PC-3 (cell line): ENCODE data around the gene CLNK. TPM values are rescaled to one million over a fixed set of nuclear protein-coding genes. Genes with fewer than 3 reads are reported as not detected.

Source experiments
- ATAC-seq: fragments of 200-7000 bp; cut with Tn5 transposase; 2 replicates; pipeline ENCODE4 v1.9.1; 2020; ENCODE audit warnings: mild to moderate bottlenecking, moderate library complexity
- BruUV-seq: library from RNA; stranded (reverse); fragments of 400-500 nt; replicated peaks from 2 replicates; lab custom pipeline; 2021; lab: Mats Ljungman, UMichigan
- CTCF ChIA-PET: fragments of 300-600 bp; sonication (Branson Sonifier 250); formaldehyde crosslinking; loops from one replicate; lab custom pipeline; 2022; ENCODE audit warnings: antibody characterized with exemption; lab: Charles Lee
- POLR2A ChIA-PET: fragments of 300-600 bp; sonication (Branson Sonifier 250); formaldehyde crosslinking; loops from one replicate; lab custom pipeline; 2022; ENCODE audit warnings: antibody characterized with exemption; ENCODE audit not compliant: unreplicated experiment; lab: Charles Lee
- DNase-seq: peaks from one replicate; pipeline ENCODE4 v3.0.0-alpha.2; 2015
- H2AFZ ChIP-seq: fragments of 300-600 bp; sonication (generic); 2 replicates; pipeline ENCODE4 v1.6.0; 2016; ENCODE audit warnings: antibody characterized with exemption, low read length
- H3F3A ChIP-seq: fragments of 300-600 bp; sonication (generic); one replicate; pipeline ENCODE4 v1.6.0; 2017; ENCODE audit warnings: antibody characterized with exemption, low read length, control low read depth, mild to moderate bottlenecking; ENCODE audit not compliant: unreplicated experiment
- H3K27ac ChIP-seq: fragments of 300-600 bp; sonication (generic); 2 replicates; pipeline ENCODE4 v1.5.1; 2016; ENCODE audit warnings: mild to moderate bottlenecking, low read length
- H3K27me3 ChIP-seq: fragments of 300-600 bp; sonication (generic); 2 replicates; pipeline ENCODE4 v1.6.1; 2016; ENCODE audit warnings: low read length, mixed read lengths
- H3K36me3 ChIP-seq: fragments of 300-600 bp; sonication (generic); 2 replicates; pipeline ENCODE4 v1.6.1; 2016; ENCODE audit warnings: low read depth, mixed run types, low read length, mixed read lengths
- H3K4me1 ChIP-seq: fragments of 300-600 bp; sonication (generic); 2 replicates; pipeline ENCODE4 v1.5.1; 2016; ENCODE audit warnings: low read length; ENCODE audit not compliant: insufficient read depth
- H3K4me2 ChIP-seq: fragments of 300-600 bp; sonication (generic); 2 replicates; pipeline ENCODE4 v1.6.0; 2016; ENCODE audit warnings: low read length
- H3K4me3 ChIP-seq: fragments of 300-600 bp; sonication (generic); 2 replicates; pipeline ENCODE4 v1.5.1; 2016; ENCODE audit warnings: mild to moderate bottlenecking, low read length, mixed read lengths
- H3K79me2 ChIP-seq: fragments of 300-600 bp; sonication (generic); 2 replicates; pipeline ENCODE4 v1.6.1; 2017; ENCODE audit warnings: low read length, mixed read lengths
- H3K9ac ChIP-seq: fragments of 300-600 bp; sonication (generic); 2 replicates; pipeline ENCODE4 v1.6.0; 2016; ENCODE audit warnings: mild to moderate bottlenecking, low read length
- H3K9me2 ChIP-seq: fragments of 300-600 bp; sonication (generic); replicated peaks from 2 replicates; pipeline ENCODE4 v1.6.1; 2016; ENCODE audit warnings: mixed run types, low read length, mixed read lengths
- H3K9me3 ChIP-seq: fragments of 300-600 bp; sonication (generic); 2 replicates; pipeline ENCODE4 v1.6.1; 2016; ENCODE audit warnings: low read length, mixed read lengths
- H4K20me1 ChIP-seq: fragments of 300-600 bp; sonication (generic); 2 replicates; pipeline ENCODE4 v1.6.1; 2016; ENCODE audit warnings: low read length, mixed read lengths
- EZH2 ChIP-seq: fragments of 300-600 bp; sonication (generic); IDR thresholded peaks from one replicate; pipeline ENCODE4 v1.6.1; 2017; ENCODE audit warnings: antibody characterized with exemption, mild to moderate bottlenecking, low read length; ENCODE audit not compliant: unreplicated experiment
- EZH2phosphoT487 ChIP-seq: fragments of 300-600 bp; sonication (generic); IDR thresholded peaks from 2 replicates; pipeline ENCODE4 v1.6.1; 2018; ENCODE audit warnings: mild to moderate bottlenecking, antibody characterized with exemption, low read length, borderline replicate concordance
- intact Hi-C: fragments of 100-400 bp; cut with micrococcal nuclease; formaldehyde crosslinking; loops from 2 replicates; pipeline ENCODE4 v1.9.0; 2023
- total RNA-seq: library from RNA; depleted of rRNA; stranded (reverse); fragments of >200 nt; gene quantifications from 2 replicates; pipeline ENCODE4 v1.2.3, GENCODE V29; 2014
- TF ChIP-seq, protein P1 (sequence below): fragments of 300-600 bp; sonication (generic); conservative IDR thresholded peaks from 2 replicates; pipeline ENCODE4 v1.5.1; 2017; ENCODE audit warnings: antibody characterized with exemption, low read depth, mild to moderate bottlenecking, low read length

The CLNK gene
- total RNA-seq, 1 experiment from 2014 or later: not detected

DNA sequence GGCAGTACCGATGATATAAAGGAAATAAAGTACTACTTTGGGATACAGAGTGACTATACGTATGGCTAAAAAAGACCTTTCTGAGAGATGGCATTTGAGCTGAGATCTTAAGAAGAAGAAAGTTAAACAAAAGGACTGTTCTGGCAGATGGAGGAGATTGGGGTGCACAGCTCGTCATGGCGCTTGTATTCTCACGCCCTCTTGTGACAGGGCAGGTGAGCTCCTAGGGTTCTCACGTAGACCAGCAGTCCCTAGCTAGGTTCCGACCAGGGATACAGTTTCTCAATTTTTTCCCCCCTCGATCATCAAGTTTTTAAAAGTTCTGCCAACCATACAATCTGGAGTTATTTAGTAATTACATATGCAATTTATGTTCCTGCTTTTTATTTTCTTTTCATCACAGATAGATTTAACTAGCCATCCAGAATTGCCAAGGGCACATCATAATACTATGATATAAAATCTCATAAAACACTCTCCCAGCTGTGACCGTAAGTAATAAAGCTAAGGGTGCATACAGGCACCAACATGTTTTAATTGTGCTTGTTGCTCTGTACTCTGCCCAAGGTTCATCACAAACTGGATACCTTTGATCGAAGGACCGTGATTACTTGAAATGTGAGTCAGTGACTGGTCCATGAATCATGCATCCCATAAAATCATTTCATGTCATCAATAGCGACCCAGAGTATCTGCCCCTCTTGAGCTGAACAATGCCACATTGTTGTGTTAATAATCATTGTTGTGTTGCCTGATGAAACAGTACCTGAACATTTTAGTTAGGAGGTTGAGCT is 157.9 kb downstream of the CLNK start:
- ChIA-PET CTCF (no interaction called here), POLR2A (no interaction called here)
- H3K4me3 ChIP-seq: no peak overlapping the region
- H3K27me3 ChIP-seq: no peaks in the 10 kb centered on the region
- H3K79me2 ChIP-seq: no peaks in the 10 kb centered on the region
- H3K4me2 ChIP-seq: no peak overlapping the region
- ATAC-seq: peak; percentile 33
- H3K27ac ChIP-seq: no peak overlapping the region; the same call in 1 of the 2 replicates
- H2AFZ ChIP-seq: no peak overlapping the region
- H3F3A ChIP-seq: no peaks in the 10 kb centered on the region
- peaks cover 17% of the 10 kb centered on the region; the same call in 1 of the 2 replicates for H3K4me1 ChIP-seq
- no peaks in the 10 kb centered on the region for H3K36me3 ChIP-seq
- no TSS peak for BruUV-seq
- no peaks in the 10 kb centered on the region for H4K20me1 ChIP-seq
- intact Hi-C loops: no loop called here
- no peak overlapping the region for H3K9ac ChIP-seq
- peak; percentile 75 for DNase-seq
- H3K9me2 ChIP-seq: no peaks in the 10 kb centered on the region
- H3K9me3 ChIP-seq: no peaks in the 10 kb centered on the region
- TF ChIP-seq, protein P1, sequence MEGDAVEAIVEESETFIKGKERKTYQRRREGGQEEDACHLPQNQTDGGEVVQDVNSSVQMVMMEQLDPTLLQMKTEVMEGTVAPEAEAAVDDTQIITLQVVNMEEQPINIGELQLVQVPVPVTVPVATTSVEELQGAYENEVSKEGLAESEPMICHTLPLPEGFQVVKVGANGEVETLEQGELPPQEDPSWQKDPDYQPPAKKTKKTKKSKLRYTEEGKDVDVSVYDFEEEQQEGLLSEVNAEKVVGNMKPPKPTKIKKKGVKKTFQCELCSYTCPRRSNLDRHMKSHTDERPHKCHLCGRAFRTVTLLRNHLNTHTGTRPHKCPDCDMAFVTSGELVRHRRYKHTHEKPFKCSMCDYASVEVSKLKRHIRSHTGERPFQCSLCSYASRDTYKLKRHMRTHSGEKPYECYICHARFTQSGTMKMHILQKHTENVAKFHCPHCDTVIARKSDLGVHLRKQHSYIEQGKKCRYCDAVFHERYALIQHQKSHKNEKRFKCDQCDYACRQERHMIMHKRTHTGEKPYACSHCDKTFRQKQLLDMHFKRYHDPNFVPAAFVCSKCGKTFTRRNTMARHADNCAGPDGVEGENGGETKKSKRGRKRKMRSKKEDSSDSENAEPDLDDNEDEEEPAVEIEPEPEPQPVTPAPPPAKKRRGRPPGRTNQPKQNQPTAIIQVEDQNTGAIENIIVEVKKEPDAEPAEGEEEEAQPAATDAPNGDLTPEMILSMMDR: no peak
- no peak for TF ChIP-seq EZH2
- no peak for TF ChIP-seq EZH2phosphoT487

DNA sequence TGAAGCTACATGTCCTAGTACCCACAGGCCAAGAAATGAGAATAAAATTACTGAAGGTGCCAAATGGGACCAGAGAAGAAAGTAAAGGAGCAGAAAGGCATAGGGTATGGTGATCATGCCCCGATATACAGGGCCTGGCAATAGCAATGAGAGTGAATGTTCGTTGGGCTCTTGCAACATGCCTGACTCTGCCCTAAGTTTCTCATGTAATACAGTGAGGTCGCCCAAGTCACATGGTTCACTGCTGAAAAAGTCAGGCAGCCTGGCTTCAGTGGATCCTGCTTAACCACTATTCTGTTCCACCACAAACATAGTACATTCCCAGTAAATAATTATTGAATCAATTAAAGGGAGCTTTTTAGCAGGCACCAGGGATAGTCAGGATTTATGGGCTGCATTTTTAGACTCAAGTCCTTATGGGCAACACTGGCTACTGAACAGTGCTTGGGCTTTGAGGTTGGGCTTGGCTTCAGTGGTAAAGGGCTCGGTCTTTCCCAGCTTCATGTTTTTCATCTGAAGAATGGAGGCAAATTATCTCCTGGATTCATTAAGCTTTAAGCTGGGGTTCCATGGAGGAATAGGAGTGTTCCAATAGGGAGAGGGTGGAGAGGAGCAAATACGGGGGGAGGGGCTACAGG is 160.3 kb downstream of the CLNK start:
- ATAC-seq: no peak
- intact Hi-C loops: no loop called here
- Histone ChIP-seq H3K9me2 (no peaks in the 10 kb centered on the region), H3K4me2 (no peak overlapping the region), H3K9me3 (no peaks in the 10 kb centered on the region), H3F3A (no peaks in the 10 kb centered on the region), H3K27ac (no peak overlapping the region), H3K4me3 (no peak overlapping the region), H2AFZ (no peak overlapping the region), H3K79me2 (no peaks in the 10 kb centered on the region), H3K4me1 (peaks cover 14% of the 10 kb centered on the region; the same call in 1 of the 2 replicates), H3K9ac (no peak overlapping the region), H3K36me3 (no peaks in the 10 kb centered on the region), H3K27me3 (no peaks in the 10 kb centered on the region), H4K20me1 (no peaks in the 10 kb centered on the region)
- no peak for DNase-seq
- CTCF ChIA-PET: no interaction called here
- POLR2A ChIA-PET: no interaction called here
- no TSS peak for BruUV-seq
- no peak for TF ChIP-seq EZH2phosphoT487
- no peak for TF ChIP-seq EZH2
- TF ChIP-seq, protein P1: no peak
